GOT3 (cell line): ENCODE data around the gene SPINK7.

Source experiments
- DNase-seq: peaks from one replicate; lab custom pipeline; 2025; ENCODE audit warnings: mixed read lengths; lab: John Stamatoyannopoulos, UW

Gene SPINK7

GRCh38 chr5:148343603-148344487, 31.6 kb downstream of the SPINK7 start:
- no peak for DNase-seq

DNA sequence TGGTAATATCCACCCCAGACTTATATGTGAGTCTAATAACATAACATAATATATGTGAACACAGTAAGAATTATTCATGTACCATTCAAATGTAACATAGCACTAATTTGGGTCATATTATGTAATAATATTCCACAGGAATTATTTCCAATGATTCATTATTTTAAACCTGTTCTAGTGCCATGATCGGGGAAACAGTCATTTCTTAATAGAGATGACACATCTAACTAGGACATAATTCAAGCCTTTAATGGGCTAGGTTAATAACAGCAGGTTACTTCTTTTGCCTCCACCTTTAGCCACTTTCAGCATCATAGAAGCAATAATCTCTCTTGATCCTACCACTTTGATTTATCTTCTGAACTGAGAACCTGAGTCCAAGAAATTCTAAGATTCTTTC, 35.5 kb downstream of the SPINK7 start:
- DNase-seq = no peak

- no peak for DNase-seq
Observed at GRCh38 chr5:148352696-148353095, 40.5 kb downstream of the SPINK7 start.

DNA sequence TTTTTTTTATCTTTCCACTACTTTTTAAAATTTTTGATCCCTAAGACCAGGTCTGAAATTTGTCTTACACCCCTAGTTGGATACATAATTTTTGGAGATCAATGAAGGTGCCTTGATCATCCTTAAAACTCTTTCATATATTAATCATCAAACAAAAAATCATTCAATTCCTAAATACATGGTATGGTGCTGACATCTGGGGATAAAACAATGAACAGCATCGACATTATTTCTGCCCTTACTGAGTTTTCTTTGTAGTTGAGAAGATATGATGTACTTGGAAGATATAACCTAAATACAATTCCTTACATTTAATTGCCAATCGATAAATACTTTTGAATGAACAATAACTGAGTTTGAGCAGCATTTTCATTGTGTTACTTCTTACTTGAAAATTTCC, 41.4 kb downstream of the SPINK7 start:
- no peak for DNase-seq

DNA sequence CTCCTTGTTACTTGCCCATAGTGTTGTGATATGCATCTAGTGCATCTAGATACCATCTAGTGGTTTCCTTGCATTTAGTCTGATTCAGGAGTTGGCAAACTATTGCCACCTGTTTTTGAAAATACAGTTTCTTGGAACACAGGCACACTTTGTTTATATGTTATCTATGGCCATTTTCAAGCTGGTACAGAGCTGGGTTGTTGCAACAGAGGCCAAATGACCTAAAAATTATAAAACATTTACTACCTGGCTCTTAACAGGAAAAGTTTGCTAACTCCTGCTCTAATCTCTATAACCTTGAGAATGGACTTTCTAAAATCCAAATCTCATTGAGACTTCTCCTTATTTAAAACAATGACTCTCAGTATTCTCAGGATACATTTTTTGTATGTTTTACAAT, 52.1 kb downstream of the SPINK7 start:
- DNase-seq = no peak
